AG09309 (cell line): Measurements from ENCODE around the gene ZNF730.
"Not testable (repeated sequence)": the region's sequence is repeated elsewhere in the genome, so short reads cannot be mapped to it uniquely, and the experiment has no call there.

ENCODE experiments used
- DNase-seq: peaks from one replicate; pipeline ENCODE4 v3.0.0-alpha.2; 2010; ENCODE audit warnings: low read depth
- H3K4me3 ChIP-seq: 2 replicates; pipeline ENCODE4 v1.5.1; 2011; ENCODE audit warnings: mild to moderate bottlenecking, low read depth, low read length, moderate library complexity; ENCODE audit not compliant: control insufficient read depth
- CTCF ChIP-seq: IDR thresholded peaks from 2 replicates; pipeline ENCODE4 v1.5.1; 2011; ENCODE audit warnings: mild to moderate bottlenecking, low read depth, low read length, inconsistent platforms; ENCODE audit not compliant: insufficient read depth, control insufficient read depth; ENCODE audit errors: missing control alignments

The ZNF730 gene

DNA sequence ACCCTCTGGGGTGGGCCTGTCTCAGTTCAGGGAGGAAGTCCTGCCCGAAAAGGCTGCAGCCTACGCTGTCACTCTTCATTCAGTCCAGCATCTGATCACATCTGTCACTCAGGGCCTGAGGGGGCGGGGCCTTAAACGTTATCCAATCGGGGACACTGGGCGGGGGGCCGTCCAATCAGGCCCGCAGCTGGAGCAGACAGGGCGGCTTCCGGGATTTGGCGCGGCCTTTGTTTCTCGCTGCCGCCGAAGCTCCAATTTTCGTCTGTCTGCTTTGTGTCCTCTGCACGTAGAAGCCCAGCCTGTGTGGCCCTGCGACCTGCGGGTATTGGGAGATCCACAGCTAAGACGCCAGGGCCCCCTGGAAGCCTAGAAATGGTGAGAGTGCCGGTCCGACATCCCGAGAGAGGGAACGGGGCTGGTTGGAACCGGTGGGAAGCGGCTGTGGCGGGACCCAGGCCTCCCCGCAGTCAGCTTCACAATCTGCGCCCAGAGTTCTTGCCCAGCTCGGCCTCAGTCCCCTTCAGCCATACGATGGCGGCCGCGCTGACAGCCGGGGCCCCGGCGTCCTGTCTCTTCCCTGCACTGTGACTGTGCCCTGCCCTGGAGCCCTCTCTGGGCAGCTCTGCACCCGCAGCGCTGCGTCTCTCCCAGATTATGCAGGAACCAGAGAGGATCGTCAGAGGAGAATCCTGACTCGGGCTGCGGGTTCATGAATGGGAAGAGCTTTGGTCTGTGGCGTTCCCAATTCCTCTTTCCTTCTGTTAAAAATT is at the start of gene ZNF730:
Gene ZNF730 (plus strand): TSS at position 224 of the 770 bp plus-strand sequence. CDS start 149 bp downstream, at position 373.
- H3K4me3 ChIP-seq: peak within 1 kb of the TSS; percentile 77
- no peak for TF ChIP-seq CTCF

DNA sequence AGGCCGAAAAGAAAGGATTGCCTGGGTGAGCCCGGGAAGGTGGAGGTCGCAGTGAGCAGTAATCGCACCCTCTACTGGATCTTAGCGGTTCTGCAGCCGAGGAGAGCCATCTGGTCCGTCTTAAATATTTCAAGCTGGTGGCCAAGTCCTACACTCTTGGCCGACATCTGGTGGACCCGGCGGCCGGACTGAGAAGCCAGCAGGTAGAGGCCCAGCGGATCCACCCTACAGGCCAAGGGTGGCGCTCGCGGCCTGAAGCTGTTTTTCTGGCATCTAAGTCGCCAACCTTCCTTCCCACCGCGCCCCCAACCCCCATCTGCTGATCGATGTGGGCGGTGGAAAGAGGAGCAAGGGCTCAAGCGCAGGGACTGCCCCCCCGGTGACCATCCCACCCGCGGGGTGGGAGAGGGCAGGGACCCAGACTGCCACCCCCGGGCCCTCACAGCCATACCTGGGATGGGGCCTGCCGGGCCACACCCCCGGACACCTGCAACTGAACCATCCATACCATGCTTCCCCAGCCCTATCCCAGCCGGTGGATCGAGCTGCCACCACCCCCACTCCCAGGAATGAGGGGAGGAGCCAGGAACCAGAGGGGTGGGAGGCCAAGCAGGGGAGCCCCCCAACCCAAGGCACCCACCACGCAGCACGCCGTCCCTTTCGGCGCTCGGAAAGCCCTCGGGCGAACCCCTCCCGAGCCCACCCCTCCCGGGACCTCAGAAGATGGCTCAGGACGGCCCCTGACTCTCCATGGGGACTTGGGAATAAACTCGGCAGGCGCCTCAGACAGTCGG is 46.3 kb upstream of the ZNF730 start:
- TF ChIP-seq CTCF: peak; percentile 62
- DNase-seq: no peak
- peak overlapping the region; percentile 32 for H3K4me3 ChIP-seq

More for the DNA sequence above, at the start of gene ZNF730:
- no peak for DNase-seq

- TF ChIP-seq CTCF: no peak
- H3K4me3 ChIP-seq: peak overlapping the region; percentile 32
- DNase-seq: no peak
Observed at GRCh38 chr19:23071147-23071511, 45.7 kb upstream of the ZNF730 start.

GRCh38 chr19:23075031-23075733 is 41.6 kb upstream of the ZNF730 start:
- H3K4me3 ChIP-seq: peak overlapping the region; percentile 52
- peak; percentile 16 for DNase-seq
- no peak for TF ChIP-seq CTCF

GRCh38 chr19:23077776-23078175 is 39.0 kb upstream of the ZNF730 start:
- not testable (repeated sequence) for H3K4me3 ChIP-seq, DNase-seq

DNA sequence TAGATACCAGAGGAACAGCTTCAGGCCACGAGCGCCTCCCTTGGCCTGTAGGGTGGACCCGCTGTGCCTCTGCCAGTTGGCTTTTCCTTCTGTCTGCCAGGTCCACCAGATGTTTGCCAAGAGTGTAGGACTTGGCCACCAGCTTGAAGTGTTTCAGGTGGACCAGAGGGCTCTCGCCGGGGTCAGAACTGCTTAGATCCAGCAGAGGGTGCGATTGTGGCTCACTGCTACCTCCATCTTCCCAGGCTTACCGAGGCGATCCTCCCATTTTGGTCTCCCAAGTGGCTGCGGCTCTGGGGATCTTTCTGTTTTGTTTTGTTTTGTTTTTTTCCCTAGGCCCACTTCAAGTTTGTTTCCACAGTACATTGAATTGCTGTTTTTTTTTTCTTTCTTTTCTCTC is 23.0 kb upstream of the ZNF730 start:
- DNase-seq: no peak
- TF ChIP-seq CTCF: no peak
- no peak overlapping the region for H3K4me3 ChIP-seq

DNA sequence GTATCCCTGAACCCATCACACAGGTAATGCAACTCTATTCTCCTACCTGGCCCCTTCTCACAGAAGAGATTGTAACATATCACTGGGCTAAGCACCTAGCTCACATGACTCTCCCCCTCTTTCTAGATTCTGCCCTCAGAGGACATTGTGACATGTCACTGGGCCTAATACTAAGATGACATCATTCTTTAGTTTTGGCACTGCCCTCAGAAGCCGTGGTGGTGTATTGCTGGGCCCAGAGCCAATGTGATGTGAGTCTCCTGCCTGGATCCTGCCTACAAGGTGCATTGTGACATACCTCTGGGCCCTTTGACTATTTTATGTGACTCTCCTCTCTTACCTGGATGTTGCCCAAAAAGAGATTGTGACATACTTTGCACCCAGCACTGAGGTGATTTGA is 21.4 kb upstream of the ZNF730 start:
- no peak for DNase-seq
- TF ChIP-seq CTCF: no peak
- H3K4me3 ChIP-seq: no peak overlapping the region
